Measurements from ENCODE around the gene C10orf71. TPM values are rescaled to one million over a fixed set of nuclear protein-coding genes. Genes with fewer than 3 reads are reported as not detected.

The C10orf71 gene
- total RNA-seq, 3 donors from 2014 or later, result not detected

GRCh38 chr10:49335364-49335972 is 36.5 kb downstream of the C10orf71 start:
- TF ChIP-seq POLR2AphosphoS5 (IDR thresholded peaks at IDR 0.05), result no peak
- no peak for TF ChIP-seq CTCF (IDR thresholded peaks at IDR 0.05)
- TF ChIP-seq POLR2A (IDR thresholded peaks at IDR 0.05), result no peak
- Histone ChIP-seq H3K36me3 (no peaks in the 10 kb centered on the region), H3K27ac (no peak overlapping the region), H3K4me3 (no peak overlapping the region), H3K9me3 (no peaks in the 10 kb centered on the region), H3K27me3 (no peaks in the 10 kb centered on the region), H3K4me1 (no peaks in the 10 kb centered on the region)
- intact Hi-C loops (cut with DNase I; ENCODE audit: low total_unique reads), result no loop called here
- DNase-seq (ENCODE audit: low spot score in 2 of 2), result no peak

- intact Hi-C loops (cut with DNase I; ENCODE audit: low total_unique reads), result no loop called here
- H3K4me3 ChIP-seq, result no peak overlapping the region
- TF ChIP-seq POLR2AphosphoS5 (IDR thresholded peaks at IDR 0.05) (no peak), POLR2A (IDR thresholded peaks at IDR 0.05) (no peak), CTCF (IDR thresholded peaks at IDR 0.05) (no peak)
- DNase-seq (ENCODE audit: low spot score in 2 of 2), result no peak
- no peaks in the 10 kb centered on the region for H3K9me3 ChIP-seq
- H3K36me3 ChIP-seq, result no peaks in the 10 kb centered on the region
- H3K4me1 ChIP-seq, result no peaks in the 10 kb centered on the region
- no peaks in the 10 kb centered on the region for H3K27me3 ChIP-seq
- H3K27ac ChIP-seq, result no peak overlapping the region
These were observed 39.6 kb downstream of the C10orf71 start for GRCh38 chr10:49338604-49339003.

GRCh38 chr10:49344840-49345239 is 45.9 kb downstream of the C10orf71 start:
- intact Hi-C loops (cut with DNase I; ENCODE audit: low total_unique reads), result no loop called here
- no peak for TF ChIP-seq CTCF (IDR thresholded peaks at IDR 0.05)
- no peak overlapping the region for H3K4me3 ChIP-seq
- no peaks in the 10 kb centered on the region for H3K4me1 ChIP-seq
- no peak for DNase-seq (ENCODE audit: low spot score in 2 of 2)
- H3K36me3 ChIP-seq, result no peaks in the 10 kb centered on the region
- H3K27ac ChIP-seq, result no peak overlapping the region
- H3K9me3 ChIP-seq, result peaks cover 1 to 8% of the 10 kb centered on the region in 2 donors
- no peaks in the 10 kb centered on the region for H3K27me3 ChIP-seq

GRCh38 chr10:49347342-49347741 is 48.4 kb downstream of the C10orf71 start:
- Histone ChIP-seq H3K36me3 (no peaks in the 10 kb centered on the region), H3K27me3 (no peaks in the 10 kb centered on the region), H3K4me3 (no peak overlapping the region), H3K27ac (no peak overlapping the region), H3K9me3 (peaks cover 10 to 18% of the 10 kb centered on the region in 2 donors), H3K4me1 (no peaks in the 10 kb centered on the region)
- DNase-seq (ENCODE audit: low spot score in 2 of 2), result no peak
- intact Hi-C loops (cut with DNase I; ENCODE audit: low total_unique reads), result no loop called here
- TF ChIP-seq CTCF (IDR thresholded peaks at IDR 0.05) (no peak), POLR2AphosphoS5 (IDR thresholded peaks at IDR 0.05) (no peak), POLR2A (IDR thresholded peaks at IDR 0.05) (no peak)

- no peaks in the 10 kb centered on the region for H3K27me3 ChIP-seq
- H3K9me3 ChIP-seq, result peaks cover 10 to 18% of the 10 kb centered on the region in 2 donors
- intact Hi-C loops (cut with DNase I; ENCODE audit: low total_unique reads), result no loop called here
- no peak overlapping the region for H3K27ac ChIP-seq
- no peaks in the 10 kb centered on the region for H3K36me3 ChIP-seq
- no peak for DNase-seq (ENCODE audit: low spot score in 2 of 2)
- no peak for TF ChIP-seq POLR2AphosphoS5 (IDR thresholded peaks at IDR 0.05)
- TF ChIP-seq POLR2A (IDR thresholded peaks at IDR 0.05), result no peak
- no peak for TF ChIP-seq CTCF (IDR thresholded peaks at IDR 0.05)
- no peak overlapping the region for H3K4me3 ChIP-seq
- no peaks in the 10 kb centered on the region for H3K4me1 ChIP-seq
These were observed 48.9 kb downstream of the C10orf71 start for GRCh38 chr10:49347827-49348226.

Measured in breast epithelium (tissue), 4 donors.